H1 (cell line): ENCODE results near the gene CACNG4. TPM values are rescaled to one million over a fixed set of nuclear protein-coding genes. Genes with fewer than 3 reads are reported as not detected.

Source experiments
- ASH2L ChIP-seq: fragments of 200-600, 300-600 bp; sonication (generic); IDR thresholded peaks from one replicate; pipeline ENCODE4 v1.7.1; 2017; ENCODE audit warnings: low read length
- BCL11A ChIP-seq, 2 experiments: IDR thresholded peaks; one replicate each; pipeline ENCODE4 v1.6.1; 2011; ENCODE audit warnings: low read depth in 2 of 2, low read length in 2 of 2, mild to moderate bottlenecking in 2 of 2
- CBX8 ChIP-seq: fragments of 300-800, 300-1000 bp; sonication (generic); IDR thresholded peaks from 2 replicates; pipeline ENCODE4 v1.7.1; 2016; ENCODE audit warnings: low read depth, low read length, borderline replicate concordance
- CHD2 ChIP-seq: IDR thresholded peaks from 2 replicates; pipeline ENCODE4 v1.6.1; 2012; ENCODE audit warnings: low read length, improper control_type of control experiment
- MAFK ChIP-seq: IDR thresholded peaks from 2 replicates; pipeline ENCODE4 v1.6.1; 2012; ENCODE audit warnings: low read depth, mild to moderate bottlenecking, improper control_type of control experiment, low read length
- NANOG ChIP-seq: IDR thresholded peaks from 2 replicates; pipeline ENCODE4 v1.6.1; 2011; ENCODE audit warnings: low read length, low read depth, mild to moderate bottlenecking, inconsistent platforms; ENCODE audit not compliant: insufficient read depth, poor library complexity, severe bottlenecking
- polyA plus RNA-seq, 7 experiments: library from polyadenylated mRNA; depleted of rRNA in 3 of 7; stranded (reverse) in 5 of 7; unstranded in 2 of 7; fragments of >200 nt in 5 of 7; fragments of 200-250 nt in 2 of 7; gene quantifications; 1 replicate in 5 of 7; 2 replicates in 1 of 7; 4 replicates in 1 of 7; pipeline versions ENCODE4 v1.2.1 to v1.2.3, GENCODE V29; 2011 to 2013; ENCODE audit warnings: missing spikeins in 2 of 7, mixed read lengths in 2 of 7
- total RNA-seq: library from RNA; stranded (reverse); fragmentation: NEBNext Ultra II Directional; extraction: Animal tissue kit (Norgen Biotek cat#: 25700); gene quantifications from 2 replicates; pipeline ENCODE4 v1.2.1, GENCODE V29; 2021
- TF ChIP-seq, protein P1 (sequence below): fragments of 300-600 bp; sonication (generic); IDR thresholded peaks from 2 replicates; pipeline ENCODE4 v1.7.1; 2012; ENCODE audit warnings: low read length, moderate library complexity, mild to moderate bottlenecking, inconsistent platforms; ENCODE audit not compliant: insufficient replicate concordance
- TF ChIP-seq, protein P2 (sequence below): IDR thresholded peaks from 2 replicates; pipeline ENCODE4 v1.6.1; 2011; ENCODE audit warnings: low read depth, mild to moderate bottlenecking, low read length; ENCODE audit not compliant: insufficient read depth
- TF ChIP-seq, protein P3 (sequence below): IDR thresholded peaks from 2 replicates; pipeline ENCODE4 v1.6.1; 2011; ENCODE audit warnings: low read length, improper control_type of control experiment

Gene CACNG4
- total and polyA plus RNA-seq, 2 of the 8 experiments (the other 6 are each of a cell fraction or from before 2014, with no cell fraction given), result 3.6 to 5.6 TPM

DNA sequence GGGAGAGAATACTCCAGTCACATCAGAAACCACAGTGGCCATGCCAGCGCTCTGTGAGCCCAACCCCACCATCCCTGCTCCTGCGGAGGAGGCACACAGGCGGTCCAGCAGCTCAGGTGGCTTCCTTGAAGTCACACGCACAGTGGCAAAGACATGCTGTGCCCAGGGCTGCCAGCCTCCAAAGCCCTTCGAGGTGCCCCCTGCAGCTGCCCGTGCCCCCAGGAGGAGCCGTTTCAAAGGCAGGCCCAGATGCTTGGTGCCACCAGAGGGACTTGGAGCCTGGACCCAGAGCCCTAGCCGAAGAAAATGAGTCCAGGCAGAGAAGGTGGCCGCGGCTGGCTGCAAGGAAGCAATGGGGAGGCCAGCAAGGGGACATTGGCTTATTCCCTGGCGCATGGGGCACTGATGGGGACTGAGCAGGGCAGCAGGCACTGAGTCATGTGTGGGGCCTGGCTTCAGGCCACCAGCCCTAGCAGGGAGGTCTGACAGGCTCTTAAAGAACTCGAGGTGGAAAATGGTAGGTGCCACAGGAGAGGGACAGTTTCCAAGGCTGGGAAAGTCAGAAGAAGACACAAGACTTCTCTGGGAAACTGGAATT is 62.6 kb downstream of the CACNG4 start (continued):
- TF ChIP-seq, protein P1, sequence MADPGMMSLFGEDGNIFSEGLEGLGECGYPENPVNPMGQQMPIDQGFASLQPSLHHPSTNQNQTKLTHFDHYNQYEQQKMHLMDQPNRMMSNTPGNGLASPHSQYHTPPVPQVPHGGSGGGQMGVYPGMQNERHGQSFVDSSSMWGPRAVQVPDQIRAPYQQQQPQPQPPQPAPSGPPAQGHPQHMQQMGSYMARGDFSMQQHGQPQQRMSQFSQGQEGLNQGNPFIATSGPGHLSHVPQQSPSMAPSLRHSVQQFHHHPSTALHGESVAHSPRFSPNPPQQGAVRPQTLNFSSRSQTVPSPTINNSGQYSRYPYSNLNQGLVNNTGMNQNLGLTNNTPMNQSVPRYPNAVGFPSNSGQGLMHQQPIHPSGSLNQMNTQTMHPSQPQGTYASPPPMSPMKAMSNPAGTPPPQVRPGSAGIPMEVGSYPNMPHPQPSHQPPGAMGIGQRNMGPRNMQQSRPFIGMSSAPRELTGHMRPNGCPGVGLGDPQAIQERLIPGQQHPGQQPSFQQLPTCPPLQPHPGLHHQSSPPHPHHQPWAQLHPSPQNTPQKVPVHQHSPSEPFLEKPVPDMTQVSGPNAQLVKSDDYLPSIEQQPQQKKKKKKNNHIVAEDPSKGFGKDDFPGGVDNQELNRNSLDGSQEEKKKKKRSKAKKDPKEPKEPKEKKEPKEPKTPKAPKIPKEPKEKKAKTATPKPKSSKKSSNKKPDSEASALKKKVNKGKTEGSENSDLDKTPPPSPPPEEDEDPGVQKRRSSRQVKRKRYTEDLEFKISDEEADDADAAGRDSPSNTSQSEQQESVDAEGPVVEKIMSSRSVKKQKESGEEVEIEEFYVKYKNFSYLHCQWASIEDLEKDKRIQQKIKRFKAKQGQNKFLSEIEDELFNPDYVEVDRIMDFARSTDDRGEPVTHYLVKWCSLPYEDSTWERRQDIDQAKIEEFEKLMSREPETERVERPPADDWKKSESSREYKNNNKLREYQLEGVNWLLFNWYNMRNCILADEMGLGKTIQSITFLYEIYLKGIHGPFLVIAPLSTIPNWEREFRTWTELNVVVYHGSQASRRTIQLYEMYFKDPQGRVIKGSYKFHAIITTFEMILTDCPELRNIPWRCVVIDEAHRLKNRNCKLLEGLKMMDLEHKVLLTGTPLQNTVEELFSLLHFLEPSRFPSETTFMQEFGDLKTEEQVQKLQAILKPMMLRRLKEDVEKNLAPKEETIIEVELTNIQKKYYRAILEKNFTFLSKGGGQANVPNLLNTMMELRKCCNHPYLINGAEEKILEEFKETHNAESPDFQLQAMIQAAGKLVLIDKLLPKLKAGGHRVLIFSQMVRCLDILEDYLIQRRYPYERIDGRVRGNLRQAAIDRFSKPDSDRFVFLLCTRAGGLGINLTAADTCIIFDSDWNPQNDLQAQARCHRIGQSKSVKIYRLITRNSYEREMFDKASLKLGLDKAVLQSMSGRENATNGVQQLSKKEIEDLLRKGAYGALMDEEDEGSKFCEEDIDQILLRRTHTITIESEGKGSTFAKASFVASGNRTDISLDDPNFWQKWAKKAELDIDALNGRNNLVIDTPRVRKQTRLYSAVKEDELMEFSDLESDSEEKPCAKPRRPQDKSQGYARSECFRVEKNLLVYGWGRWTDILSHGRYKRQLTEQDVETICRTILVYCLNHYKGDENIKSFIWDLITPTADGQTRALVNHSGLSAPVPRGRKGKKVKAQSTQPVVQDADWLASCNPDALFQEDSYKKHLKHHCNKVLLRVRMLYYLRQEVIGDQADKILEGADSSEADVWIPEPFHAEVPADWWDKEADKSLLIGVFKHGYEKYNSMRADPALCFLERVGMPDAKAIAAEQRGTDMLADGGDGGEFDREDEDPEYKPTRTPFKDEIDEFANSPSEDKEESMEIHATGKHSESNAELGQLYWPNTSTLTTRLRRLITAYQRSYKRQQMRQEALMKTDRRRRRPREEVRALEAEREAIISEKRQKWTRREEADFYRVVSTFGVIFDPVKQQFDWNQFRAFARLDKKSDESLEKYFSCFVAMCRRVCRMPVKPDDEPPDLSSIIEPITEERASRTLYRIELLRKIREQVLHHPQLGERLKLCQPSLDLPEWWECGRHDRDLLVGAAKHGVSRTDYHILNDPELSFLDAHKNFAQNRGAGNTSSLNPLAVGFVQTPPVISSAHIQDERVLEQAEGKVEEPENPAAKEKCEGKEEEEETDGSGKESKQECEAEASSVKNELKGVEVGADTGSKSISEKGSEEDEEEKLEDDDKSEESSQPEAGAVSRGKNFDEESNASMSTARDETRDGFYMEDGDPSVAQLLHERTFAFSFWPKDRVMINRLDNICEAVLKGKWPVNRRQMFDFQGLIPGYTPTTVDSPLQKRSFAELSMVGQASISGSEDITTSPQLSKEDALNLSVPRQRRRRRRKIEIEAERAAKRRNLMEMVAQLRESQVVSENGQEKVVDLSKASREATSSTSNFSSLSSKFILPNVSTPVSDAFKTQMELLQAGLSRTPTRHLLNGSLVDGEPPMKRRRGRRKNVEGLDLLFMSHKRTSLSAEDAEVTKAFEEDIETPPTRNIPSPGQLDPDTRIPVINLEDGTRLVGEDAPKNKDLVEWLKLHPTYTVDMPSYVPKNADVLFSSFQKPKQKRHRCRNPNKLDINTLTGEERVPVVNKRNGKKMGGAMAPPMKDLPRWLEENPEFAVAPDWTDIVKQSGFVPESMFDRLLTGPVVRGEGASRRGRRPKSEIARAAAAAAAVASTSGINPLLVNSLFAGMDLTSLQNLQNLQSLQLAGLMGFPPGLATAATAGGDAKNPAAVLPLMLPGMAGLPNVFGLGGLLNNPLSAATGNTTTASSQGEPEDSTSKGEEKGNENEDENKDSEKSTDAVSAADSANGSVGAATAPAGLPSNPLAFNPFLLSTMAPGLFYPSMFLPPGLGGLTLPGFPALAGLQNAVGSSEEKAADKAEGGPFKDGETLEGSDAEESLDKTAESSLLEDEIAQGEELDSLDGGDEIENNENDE, result no peak
- TF ChIP-seq CBX8 (no peak), BCL11A (IDR thresholded peaks at IDR 0.05; ENCODE audit: low read depth in 2 of 2, low read length in 2 of 2) (no peak), NANOG (no peak), ASH2L (no peak), MAFK (no peak), CHD2 (no peak)
- TF ChIP-seq, protein P2, sequence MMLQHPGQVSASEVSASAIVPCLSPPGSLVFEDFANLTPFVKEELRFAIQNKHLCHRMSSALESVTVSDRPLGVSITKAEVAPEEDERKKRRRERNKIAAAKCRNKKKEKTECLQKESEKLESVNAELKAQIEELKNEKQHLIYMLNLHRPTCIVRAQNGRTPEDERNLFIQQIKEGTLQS, result no peak
- TF ChIP-seq, protein P3, sequence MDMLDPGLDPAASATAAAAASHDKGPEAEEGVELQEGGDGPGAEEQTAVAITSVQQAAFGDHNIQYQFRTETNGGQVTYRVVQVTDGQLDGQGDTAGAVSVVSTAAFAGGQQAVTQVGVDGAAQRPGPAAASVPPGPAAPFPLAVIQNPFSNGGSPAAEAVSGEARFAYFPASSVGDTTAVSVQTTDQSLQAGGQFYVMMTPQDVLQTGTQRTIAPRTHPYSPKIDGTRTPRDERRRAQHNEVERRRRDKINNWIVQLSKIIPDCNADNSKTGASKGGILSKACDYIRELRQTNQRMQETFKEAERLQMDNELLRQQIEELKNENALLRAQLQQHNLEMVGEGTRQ, result no peak
